NCI-H1105 (cell line): ENCODE data around the gene ATP6V1E1.

Experiments
- DNase-seq: peaks from one replicate; lab custom pipeline; 2025; lab: John Stamatoyannopoulos, UW

The ATP6V1E1 gene

DNA sequence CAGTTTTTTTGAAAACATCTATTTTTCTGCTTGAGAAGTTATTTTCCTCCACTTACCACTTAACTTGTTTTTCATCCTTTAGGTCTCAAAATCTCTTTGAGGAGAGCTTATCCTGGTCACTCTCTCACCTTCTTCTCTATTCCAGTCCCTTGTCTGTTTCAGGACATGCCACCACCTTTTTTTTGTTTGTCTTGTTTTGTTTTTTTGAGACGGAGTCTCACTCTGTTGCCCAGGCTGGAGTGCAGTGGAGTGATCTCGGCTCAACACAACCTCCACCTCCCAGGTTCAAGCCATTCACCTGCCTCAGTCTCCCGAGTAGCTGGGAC lies 5.4 kb upstream of the ATP6V1E1 start:
- DNase-seq: no peak

DNA sequence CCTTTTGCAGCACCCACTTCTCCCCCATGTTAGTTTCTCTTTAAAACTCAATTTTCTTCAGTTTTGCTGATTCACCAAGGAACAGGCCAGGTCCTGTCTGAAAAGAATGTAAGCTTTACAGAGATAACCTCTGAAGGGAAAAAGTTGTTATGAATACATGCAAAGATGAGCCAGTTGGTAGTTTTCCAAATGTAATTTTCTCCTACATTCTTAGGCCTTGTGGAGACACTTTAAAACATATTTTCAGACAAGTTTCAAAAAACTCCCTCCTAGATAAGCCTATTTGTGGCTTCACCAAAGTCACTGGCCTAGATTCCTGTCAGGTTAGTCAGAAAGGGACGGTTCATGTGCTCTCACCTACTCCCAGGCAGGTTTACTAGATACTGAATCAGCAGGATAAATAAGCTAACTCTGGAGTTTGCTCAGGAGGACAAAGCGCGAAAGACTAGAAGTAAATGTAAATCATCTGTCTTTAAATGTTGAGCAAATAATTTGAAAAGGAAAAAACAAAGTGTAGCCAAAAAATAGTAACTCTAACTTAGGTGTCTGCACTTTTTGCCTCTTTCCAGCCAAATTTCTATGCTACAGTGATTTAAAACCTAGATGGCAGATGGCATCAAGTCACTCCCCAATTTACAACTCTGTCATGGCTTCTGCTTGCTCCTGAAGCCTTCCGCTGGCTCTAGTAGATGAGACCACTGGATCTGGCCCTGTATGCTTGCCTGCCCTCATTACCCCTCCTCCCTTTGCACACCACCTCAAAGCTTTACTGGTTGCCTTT lies 4.9 kb upstream of the ATP6V1E1 start:
- DNase-seq: no peak

DNA sequence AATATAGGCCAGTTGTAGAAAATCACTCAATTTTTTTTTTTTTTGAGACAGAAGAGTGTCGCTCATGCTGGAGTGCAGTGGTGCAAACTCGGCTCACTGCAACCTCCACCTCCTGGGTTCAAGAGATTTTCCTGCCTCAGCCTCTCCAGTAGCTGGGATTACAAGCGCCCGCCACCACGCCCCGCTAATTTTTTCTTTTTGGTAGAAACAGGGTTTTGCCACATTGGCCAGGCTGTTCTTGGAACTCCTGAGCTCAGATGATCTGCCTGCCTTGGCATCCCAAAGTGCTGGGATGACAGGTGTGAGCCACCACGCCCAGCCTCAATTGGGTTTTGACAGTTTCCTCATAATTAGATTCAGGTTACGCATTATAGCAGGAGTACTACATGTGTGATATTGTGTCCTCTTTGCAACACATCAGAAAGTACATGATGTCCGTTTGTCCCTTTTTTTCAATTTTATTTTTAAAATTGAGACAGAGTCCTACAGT lies 2.6 kb upstream of the ATP6V1E1 start:
- DNase-seq: no peak

DNA sequence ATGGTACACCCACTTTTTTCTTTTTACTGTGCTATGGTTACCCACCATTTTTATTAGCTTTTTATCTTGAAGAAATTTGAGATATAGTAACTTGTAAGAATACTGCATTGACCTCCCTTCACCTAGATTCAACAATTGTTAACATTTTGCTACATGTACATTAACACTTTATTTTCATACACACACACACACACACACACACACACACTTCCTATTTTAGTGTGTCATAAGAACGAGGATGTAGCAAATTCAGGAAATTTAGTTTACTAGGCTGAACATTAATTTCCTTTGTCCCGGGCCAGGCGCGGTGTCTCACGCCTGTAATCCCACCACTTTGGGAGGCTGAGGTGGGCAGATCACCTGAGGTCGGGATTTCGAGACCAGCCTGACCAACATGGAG lies 1.1 kb upstream of the ATP6V1E1 start:
- no peak for DNase-seq

DNA sequence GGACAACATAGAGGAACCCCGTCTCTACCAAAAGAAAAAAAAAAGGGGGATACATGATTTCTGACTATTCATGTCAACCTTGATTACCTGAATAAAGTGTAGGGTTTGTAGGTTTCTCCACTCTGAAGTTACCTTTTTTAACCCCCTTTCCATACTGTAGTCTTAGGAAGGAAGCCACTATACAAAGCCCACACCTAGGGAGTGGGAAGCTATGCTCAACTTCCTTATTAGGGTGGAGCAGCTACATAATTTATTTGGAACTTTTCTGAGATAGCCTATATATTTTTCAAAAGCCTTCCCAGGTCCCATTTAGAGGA lies 582 bp upstream of the ATP6V1E1 start:
- DNase-seq: no peak

DNA sequence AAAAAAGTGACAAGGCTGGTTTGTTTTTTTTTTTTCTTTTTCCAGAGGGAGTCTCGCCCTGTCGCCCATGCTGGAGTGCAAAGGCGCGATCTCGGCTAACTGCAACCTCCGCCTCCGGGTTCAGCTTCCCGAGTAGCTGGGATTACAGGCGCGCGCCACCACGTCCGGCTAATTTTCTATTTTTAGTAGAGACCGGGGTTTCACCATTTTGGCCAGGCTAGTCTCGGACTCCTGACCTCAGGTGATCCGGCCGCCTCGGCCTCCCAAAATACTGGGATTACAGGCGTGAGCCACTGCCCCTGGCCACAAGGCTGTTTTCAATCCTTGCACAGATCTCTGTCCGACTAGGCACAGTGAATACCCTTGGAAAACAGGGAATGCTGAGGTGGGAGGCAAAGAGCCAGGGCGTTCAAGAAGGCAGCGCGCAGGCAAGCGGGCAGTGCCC lies 566 bp downstream of the ATP6V1E1 start:
- DNase-seq: no peak

DNA sequence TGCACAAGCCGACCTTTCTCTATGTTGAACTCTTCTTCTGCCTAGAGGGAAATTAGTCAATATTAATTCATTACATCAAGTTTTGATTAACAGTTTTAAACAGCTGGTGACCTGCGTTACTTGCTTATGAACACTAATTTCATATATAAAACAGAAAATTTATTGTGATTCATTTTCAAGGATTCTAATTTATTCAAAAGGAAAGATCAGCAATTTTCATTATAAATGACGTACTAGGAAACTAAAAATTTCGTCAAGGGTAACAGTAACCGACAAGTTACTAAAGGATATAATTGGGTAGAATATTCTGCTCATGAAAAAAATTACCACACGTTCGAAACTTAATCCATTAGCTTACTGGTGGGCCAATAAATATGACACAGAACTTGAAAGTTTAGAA lies 15.3 kb downstream of the ATP6V1E1 start:
- DNase-seq: no peak

DNA sequence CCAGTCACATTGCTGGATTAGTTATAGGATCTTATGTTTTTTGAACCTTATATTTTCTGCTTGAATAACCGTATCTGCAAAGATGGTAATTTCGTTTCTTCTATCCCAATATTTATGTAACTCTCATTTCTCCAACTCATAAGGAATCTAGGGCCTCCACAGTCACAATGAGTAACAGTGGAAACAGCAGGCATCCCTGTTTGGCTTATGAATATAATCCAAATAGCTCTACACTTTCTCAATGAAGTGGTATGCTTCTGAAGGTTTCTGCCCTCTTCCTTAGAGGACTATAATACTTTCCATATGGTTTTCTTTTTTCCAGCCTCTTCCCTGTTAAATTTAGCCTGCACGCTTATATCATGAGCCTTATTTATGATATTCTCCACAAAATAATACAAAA lies 16.5 kb downstream of the ATP6V1E1 start:
- DNase-seq: no peak

DNA sequence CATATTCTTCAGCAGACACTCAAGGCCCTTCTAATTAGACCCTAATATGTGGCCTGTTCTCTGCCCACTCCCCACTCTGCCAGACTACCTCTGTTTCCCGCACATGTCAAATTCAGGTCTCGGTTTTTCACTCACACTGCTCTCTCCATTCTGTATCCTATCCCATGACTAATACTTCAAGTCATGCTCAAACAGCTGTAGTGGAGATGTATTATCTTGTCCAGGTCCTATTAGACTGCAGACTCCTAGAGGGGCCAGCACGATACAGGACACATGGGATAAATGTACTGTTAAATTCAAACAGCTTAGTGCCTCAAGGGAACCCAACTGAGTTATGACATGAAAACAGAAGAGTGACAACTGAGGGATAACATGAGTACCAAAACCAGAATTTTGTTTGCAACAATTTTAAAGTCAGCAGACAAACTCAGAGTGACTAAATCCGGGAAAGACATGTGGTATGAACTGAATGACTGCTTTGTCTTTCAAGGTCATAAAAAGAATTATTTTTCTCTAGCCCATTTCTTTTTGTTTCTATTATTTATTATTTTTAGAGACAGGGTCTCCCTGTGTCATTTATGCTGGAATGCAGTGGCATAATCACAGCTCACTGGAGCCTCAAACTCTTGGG lies 20.5 kb downstream of the ATP6V1E1 start:
- no peak for DNase-seq

DNA sequence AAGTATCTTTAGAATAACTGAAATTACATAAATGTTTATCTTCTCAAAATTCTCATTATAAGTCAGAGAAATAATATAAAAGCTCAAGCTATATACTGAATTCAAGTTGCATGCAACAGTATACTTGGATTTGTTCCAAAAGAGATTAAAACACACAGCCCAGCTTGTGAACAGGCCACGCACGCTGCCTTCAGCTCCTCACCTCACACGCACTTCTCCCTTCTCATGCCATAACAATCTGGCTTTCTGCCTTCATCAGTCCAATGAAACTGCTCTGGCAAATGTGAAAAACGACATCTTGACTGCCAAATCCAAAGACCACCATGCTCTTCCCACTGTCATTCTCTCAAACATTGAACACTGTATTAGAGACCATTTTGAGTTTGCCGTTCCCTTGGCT lies 22.1 kb downstream of the ATP6V1E1 start:
- no peak for DNase-seq

DNA sequence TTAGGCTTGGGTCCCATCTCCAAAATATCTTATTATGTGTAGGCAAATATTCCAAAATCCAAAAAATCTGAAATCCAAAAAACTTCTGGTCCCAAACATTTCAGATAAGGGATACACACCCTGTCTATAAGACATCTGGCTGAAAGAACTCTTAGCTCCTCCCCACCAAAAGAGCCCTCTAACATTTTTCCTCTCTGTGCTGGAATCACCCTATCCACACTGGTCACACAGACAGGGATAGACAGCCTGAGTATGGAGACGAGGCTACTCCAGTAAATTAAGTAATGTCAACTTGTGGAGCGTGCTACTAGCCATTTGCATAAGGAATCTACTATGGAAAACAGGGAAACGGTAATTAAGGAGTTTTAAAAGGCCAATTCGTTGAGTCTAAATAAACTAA lies 24.9 kb downstream of the ATP6V1E1 start:
- no peak for DNase-seq

DNA sequence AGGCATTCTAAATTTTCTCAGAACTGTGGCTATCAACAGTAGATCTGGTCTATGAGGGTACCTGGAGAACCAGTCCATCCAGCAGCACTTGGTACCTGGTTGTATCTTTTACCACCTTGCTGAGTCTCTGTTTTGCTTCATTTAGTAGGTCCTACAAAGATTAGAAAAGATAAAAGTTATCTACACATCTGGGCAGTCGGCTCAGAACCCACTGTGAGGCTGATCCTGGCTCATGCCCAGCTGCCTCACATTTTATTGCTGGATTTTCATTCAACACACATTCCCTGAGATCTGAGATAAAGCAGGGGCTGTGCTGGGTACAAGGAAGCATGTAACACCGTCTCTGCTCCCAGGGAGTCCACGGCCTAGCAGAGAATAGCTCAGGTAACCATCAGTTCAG lies 27.5 kb downstream of the ATP6V1E1 start:
- DNase-seq: no peak

DNA sequence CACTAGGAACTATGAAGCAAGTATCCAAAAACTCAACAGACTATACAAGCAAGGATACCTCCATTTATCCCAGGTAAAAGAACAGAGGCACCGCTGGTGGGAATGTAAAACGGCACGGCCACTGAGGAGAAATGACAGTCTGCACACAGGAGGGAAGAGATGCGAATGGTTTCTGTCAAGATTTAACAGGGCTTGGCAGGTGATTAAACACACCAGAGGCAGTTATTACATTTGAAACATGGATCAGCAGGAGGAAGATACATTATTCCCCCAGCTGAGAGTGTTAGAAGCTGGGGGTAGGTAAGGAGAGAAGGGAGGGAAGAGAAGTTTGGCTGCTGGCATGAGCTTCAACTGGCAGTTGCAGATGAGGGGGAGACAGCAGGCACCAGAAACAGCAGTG lies 30.2 kb downstream of the ATP6V1E1 start:
- no peak for DNase-seq

DNA sequence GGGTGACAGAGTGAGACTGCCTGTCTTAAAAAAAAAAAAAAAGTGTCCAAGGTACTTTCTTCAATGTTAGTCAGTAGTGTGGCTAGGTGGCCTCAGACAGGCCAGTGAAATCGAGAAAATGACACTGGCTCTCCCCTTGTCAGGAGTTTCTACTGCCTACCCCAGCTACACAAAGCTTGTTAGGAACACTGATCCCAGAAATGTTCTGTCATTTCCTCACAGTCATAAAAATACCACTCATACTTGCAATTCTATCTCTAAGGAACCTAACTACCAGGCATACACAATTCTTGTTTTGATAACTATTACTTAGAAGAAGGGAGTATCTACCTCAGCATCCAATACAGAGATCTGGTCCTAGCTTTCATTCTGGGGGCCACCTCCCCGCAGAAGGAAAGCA lies 31.3 kb downstream of the ATP6V1E1 start:
- DNase-seq: no peak

DNA sequence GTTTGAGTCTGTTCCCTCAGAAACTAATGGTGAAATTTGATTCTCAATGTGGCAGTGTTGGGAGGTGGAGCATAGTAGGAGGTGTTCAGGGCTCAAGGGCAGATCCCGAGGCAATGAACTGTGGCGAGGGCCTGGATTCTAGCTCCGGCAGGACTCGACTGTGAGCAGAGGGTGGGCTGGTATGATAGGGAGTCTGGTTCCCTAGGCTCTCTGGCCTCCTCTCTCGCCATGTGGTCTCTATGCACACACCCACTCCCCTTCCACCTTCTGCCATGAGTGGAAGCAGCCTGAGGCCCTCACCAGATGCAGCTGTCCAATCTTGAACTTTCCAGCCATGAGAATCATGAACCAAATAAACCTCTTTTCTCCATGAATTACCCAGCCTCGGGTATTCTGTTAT lies 32.3 kb downstream of the ATP6V1E1 start:
- no peak for DNase-seq

DNA sequence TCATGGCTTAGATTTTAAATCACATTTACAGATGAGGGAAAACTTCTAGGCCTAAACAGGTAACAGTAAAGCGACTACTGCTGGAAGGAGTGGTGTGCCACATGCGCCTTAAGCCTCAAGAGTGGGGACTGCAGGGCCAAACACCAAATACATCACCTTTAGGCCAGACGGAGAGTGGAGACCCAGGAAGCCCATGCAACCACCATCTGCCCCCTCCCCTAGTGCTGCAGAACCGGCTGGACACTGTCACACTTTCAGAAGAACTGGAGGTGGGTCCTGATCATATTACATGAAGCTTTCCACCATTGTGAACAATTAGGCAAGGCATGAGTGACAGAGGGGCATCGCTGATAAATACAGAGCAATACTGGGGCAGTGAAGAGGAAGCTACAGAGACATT lies 36.3 kb downstream of the ATP6V1E1 start:
- no peak for DNase-seq

DNA sequence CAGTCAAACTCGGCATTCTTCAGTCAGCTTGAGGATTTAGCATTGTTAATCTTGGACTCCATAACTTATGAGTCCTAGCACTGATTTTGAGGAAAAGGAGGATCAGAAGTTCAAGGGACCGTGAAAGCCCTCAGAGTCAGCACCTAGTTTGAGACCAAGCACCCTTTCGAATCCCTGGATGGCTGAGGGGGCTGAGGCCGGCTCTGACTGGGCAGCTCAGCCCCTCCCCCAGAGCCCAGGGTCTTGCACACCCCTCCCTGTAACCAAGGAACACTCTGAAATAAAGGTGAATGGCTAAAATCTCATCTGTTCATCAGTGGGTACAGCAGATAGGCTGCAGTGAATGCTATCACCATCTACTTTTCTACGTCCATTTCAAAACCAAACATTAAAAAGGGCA lies 38.0 kb downstream of the ATP6V1E1 start:
- no peak for DNase-seq

DNA sequence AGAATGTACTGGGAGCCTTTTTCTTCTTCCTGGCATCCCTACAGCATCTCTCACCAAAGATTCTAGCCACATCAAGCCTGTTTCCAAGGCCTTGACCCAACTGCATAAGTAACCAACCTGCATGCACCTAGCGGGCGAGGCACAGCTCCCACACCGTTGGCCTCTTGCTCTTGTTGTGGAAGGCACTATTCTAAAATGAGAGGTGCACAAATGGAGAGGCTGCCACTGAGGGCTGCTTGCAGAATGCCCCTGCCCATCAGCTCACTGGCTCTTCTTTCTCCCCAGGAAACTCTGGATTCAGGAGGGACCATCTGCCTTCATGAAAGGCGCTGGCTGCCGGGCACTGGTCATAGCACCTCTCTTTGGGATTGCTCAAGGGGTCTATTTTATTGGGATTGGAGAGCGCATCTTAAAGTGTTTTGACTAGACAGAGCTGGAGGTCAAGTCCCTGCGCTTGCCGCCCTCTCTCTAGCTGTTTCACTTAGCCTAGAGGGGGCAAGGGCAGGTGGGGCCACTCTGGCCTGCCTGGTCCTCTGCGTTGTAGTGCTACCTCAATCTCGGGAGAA lies 38.7 kb downstream of the ATP6V1E1 start:
- DNase-seq: no peak

DNA sequence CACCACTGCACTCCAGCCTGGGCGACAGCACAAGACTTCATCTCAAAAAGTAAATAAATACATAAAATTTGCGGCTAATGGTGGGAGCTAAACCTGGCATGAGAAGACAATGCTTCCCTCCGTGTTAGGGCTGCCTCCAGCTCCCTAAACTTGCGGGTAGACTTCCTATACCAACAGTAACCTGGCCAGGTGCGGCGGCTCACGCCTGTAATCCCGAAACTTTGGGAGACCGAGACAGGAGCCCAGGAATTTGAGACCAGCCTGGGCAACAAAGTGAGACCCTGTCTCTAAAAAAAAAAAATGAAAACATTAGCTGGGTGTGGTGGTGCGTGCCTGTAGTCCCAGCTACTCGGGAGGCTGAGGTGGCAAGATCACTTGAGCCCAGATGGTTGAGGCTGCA lies 39.9 kb downstream of the ATP6V1E1 start:
- no peak for DNase-seq

DNA sequence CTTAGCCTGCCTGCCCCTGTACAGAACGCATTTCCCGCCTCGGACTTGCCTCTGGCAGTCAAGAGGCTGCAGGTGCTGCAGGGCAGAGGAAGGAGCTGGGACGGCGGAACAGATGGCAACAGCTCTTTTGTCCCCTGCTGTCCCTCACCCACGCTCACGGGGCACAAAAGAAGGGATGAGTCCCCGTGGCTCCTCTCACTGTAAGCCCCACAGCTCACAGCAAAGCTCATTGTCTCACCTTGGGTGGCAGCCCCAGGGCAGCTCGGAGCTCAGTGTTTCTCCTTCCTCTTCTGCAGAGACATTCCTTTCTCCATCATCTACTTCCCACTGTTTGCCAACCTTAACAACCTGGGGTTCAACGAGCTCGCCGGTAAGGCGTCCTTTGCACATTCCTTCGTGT lies 40.9 kb downstream of the ATP6V1E1 start:
- DNase-seq: no peak

DNA sequence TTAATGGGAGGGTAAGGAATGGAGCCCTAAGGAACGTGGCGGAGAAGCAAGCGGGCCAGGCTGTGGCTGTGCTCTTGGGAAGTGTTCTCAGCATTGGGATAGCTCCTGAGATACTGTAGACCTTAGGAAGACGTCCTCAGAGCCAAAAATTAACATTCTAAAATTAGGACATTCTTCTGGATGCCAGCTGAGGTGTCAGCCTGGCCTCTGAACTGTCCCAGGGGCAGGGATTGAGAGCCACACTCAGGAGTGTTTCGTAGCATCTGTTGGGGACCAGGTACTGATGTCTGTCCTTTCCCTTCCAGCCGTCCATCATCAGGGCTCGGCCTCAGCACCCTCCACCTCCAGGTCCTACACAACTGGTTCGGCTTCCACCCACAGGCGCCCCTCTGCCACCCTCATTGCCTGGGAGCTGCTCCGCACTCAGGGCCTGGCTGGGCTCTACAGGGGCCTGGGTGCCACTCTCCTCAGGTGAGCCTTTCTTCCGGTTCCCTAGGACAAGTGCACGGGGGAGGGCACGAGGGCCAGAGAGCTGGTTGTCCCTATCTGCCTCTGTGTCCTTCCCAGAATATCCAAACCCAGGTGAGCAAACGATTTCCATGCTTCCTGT lies 41.6 kb downstream of the ATP6V1E1 start:
- no peak for DNase-seq

DNA sequence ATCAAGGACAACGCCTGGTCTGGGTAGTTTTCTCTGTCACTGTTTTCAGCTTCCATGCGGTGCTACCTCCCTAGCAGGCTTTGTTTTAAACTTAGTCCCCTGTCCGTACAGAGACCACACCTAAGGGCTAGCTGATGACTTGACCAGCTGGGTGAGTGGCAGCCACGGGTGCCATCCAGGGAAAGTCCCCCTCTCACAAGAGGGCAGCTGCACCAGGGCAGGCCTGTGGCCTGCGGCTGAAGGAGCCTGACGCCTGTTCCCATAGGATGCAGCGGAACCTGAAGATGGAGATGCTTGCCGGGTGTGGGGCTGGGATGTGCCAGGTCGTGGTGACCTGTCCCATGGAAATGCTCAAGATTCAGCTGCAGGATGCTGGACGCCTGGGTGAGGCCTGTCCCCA lies 45.4 kb downstream of the ATP6V1E1 start:
- no peak for DNase-seq

DNA sequence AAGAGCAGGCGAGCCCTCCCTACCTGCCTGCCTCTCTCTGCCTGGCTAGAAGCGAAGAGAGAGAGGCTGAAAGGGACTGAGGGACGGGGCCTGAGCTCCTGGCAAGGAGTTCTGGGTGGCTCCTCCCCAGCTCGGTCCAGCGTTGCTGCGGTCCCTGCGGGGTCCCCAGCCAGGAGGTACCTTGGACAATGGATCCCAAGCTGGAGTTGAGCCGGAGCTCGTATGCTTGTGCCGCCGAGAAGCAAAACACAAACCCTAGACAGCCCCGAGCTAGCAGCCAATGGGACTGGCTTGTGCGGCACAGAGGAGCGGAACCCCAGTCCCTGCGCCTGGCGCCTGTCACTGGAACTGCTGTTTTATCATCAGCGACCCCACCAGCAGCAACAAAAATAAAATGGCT lies 46.9 kb downstream of the ATP6V1E1 start:
- no peak for DNase-seq
